ENCODE data around the gene LRP4.
A peak's percentile ranks its signal among the peaks of the same experiment; 100 is the strongest.

Gene LRP4

DNA sequence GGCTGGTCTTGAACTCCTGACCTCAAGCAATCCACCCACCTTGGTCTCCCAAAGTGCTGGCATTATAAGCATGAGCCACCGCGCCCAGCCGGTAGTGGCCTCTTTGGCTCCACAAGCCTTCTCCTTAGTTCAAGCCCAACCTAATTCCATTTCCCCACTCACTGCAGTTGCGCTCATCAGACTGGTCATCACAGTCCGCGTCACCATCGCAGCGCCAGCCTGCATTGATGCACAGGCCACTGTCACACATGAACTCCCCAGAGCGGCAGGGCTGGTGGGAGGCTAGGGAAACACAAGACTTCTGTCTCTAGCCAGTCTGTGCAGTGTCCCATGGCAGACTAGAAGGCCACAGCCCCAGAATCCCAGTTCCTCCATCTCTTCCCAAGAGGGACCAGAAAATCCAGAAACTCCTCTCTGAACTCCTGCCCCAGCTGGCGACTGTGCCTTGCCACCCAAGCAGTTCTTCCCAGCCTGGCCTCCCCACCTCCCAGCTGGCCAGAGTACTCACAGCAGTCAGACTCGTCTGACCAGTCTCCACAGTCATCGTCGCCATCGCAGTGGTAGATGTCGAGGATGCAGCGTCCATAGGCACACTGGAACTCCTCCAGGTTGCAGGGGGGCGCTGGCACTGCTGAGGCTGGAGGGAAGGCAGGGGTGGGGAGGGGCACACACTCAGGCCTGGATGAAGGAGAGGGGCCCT, 19.8 kb downstream of the LRP4 start:
- DNase-seq (ENCODE audit: insufficient read length, low spot score) (no peak), FAIRE-seq (no peak)
- TF ChIP-seq POU2F2 (IDR thresholded peaks at IDR 0.05; ENCODE audit: low read depth, low read length): no peak
- no peak for TF ChIP-seq POLR2AphosphoS5 (IDR thresholded peaks at IDR 0.05; ENCODE audit: low read depth, low read length)
- TF ChIP-seq POLR2A (IDR thresholded peaks at IDR 0.05; ENCODE audit: low read depth, low read length): no peak
- no peak for TF ChIP-seq TAF1 (IDR thresholded peaks at IDR 0.05; ENCODE audit: low read depth, low read length)
- TF ChIP-seq PAX5 (IDR thresholded peaks at IDR 0.05; ENCODE audit: insufficient read depth, low read length, severe bottlenecking): no peak
- no peak for TF ChIP-seq SPI1 (IDR thresholded peaks at IDR 0.05; ENCODE audit: low read depth, low read length)

DNA sequence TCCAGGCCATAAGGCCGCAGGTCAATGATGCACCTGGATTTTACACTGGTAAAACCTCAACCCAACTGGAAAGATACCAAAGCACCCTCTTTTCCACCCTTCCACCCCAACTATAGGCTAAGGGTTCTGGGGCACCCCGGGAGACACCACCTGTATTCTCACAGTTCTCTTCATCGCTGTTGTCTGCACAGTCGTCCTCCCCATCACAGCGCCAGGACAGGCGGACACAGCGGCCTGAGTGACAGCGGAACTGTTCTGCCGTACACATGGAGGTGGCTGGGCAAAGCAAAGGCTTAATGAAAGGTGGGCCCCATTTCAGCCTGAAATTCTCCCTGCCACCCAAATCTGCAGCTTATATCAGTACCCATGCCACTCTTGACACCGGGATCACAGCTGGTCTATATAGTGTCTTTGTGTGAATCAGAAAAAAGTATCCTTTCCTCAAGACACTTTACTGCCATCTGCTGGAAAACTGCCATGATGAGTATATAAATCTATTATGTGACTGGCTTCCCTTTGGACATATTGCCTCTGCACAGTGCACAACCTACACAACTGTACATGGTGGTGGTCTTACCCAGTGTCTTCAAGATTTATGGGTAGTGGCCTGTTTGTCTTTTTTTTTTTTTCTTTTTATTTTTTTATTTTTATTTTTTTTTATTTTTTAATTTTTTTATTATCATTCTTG, 21.5 kb downstream of the LRP4 start:
- TF ChIP-seq SPI1 (IDR thresholded peaks at IDR 0.05; ENCODE audit: low read depth, low read length): no peak
- DNase-seq (ENCODE audit: insufficient read length, low spot score) (peak; percentile 55), FAIRE-seq (peak; percentile 84)

DNA sequence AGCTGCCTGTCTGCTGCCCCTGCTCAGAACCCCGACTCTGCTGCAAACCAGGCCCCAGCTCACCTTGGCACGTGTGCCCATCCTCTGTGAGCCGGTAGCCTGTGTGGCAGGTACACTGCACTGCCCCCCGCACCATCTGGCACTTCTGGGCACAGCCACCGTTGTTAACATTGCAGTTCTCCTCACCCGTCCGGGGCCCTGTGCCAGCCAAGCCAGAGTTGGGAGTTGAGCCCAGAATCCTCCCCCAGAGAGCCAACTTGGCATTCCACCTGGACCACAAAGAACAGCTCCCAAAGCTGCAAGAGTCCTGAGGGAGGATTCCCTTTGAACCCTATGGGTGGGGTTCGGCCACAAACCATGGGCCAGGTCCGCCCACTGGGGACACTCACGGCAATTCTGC, 22.5 kb downstream of the LRP4 start:
- no peak for FAIRE-seq
- no peak for DNase-seq (ENCODE audit: insufficient read length, low spot score)
- TF ChIP-seq POU2F2 (IDR thresholded peaks at IDR 0.05; ENCODE audit: low read depth, low read length): no peak
- TF ChIP-seq TAF1 (IDR thresholded peaks at IDR 0.05; ENCODE audit: low read depth, low read length): no peak
- no peak for TF ChIP-seq SPI1 (IDR thresholded peaks at IDR 0.05; ENCODE audit: low read depth, low read length)
- no peak for TF ChIP-seq POLR2A (IDR thresholded peaks at IDR 0.05; ENCODE audit: low read depth, low read length)
- TF ChIP-seq POLR2AphosphoS5 (IDR thresholded peaks at IDR 0.05; ENCODE audit: low read depth, low read length): no peak
- TF ChIP-seq PAX5 (IDR thresholded peaks at IDR 0.05; ENCODE audit: insufficient read depth, low read length, severe bottlenecking): no peak

DNA sequence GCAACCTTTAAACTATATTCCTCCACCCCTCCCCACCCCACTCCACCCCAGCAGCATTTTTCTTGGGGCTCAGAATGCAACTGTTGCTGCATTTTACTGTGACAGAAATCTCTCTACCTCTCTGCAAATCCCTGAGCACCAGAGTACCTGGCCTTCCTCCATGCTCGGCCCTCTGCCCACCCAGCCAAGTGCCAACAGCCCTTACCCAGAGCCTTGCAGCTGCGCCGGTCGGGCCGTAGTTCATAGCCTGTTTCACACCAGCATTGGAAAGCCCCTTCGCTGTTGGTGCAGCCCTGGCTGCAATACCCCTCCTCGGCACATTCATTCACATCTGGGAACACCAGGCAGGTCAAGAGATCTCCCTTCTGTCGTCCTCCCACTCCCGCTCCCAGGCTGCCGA, 23.4 kb downstream of the LRP4 start:
- TF ChIP-seq TAF1 (IDR thresholded peaks at IDR 0.05; ENCODE audit: low read depth, low read length) (no peak), PAX5 (IDR thresholded peaks at IDR 0.05; ENCODE audit: insufficient read depth, low read length, severe bottlenecking) (no peak), POLR2A (IDR thresholded peaks at IDR 0.05; ENCODE audit: low read depth, low read length) (no peak), POU2F2 (IDR thresholded peaks at IDR 0.05; ENCODE audit: low read depth, low read length) (no peak), SPI1 (IDR thresholded peaks at IDR 0.05; ENCODE audit: low read depth, low read length) (no peak)
- FAIRE-seq: no peak

GRCh38 chr11:46894506-46894905, 23.8 kb downstream of the LRP4 start:
- DNase-seq (ENCODE audit: insufficient read length, low spot score) (no peak), FAIRE-seq (no peak)
- TF ChIP-seq TAF1 (IDR thresholded peaks at IDR 0.05; ENCODE audit: low read depth, low read length) (no peak), PAX5 (IDR thresholded peaks at IDR 0.05; ENCODE audit: insufficient read depth, low read length, severe bottlenecking) (no peak), POLR2A (IDR thresholded peaks at IDR 0.05; ENCODE audit: low read depth, low read length) (no peak), POU2F2 (IDR thresholded peaks at IDR 0.05; ENCODE audit: low read depth, low read length) (no peak), SPI1 (IDR thresholded peaks at IDR 0.05; ENCODE audit: low read depth, low read length) (no peak), POLR2AphosphoS5 (IDR thresholded peaks at IDR 0.05; ENCODE audit: low read depth, low read length) (no peak)

More for the DNA sequence above, 23.4 kb downstream of the LRP4 start:
- no peak for DNase-seq (ENCODE audit: insufficient read length, low spot score)

- TF ChIP-seq SPI1 (IDR thresholded peaks at IDR 0.05; ENCODE audit: low read depth, low read length) (no peak), PAX5 (IDR thresholded peaks at IDR 0.05; ENCODE audit: insufficient read depth, low read length, severe bottlenecking) (no peak), POU2F2 (IDR thresholded peaks at IDR 0.05; ENCODE audit: low read depth, low read length) (no peak), TAF1 (IDR thresholded peaks at IDR 0.05; ENCODE audit: low read depth, low read length) (no peak)
- no peak for DNase-seq (ENCODE audit: insufficient read length, low spot score)
- FAIRE-seq: no peak
Observed at GRCh38 chr11:46892838-46893237, 25.5 kb downstream of the LRP4 start.

GRCh38 chr11:46892109-46892508, 26.2 kb downstream of the LRP4 start:
- TF ChIP-seq TAF1 (IDR thresholded peaks at IDR 0.05; ENCODE audit: low read depth, low read length) (no peak), POU2F2 (IDR thresholded peaks at IDR 0.05; ENCODE audit: low read depth, low read length) (no peak), SPI1 (IDR thresholded peaks at IDR 0.05; ENCODE audit: low read depth, low read length) (no peak), POLR2AphosphoS5 (IDR thresholded peaks at IDR 0.05; ENCODE audit: low read depth, low read length) (no peak), PAX5 (IDR thresholded peaks at IDR 0.05; ENCODE audit: insufficient read depth, low read length, severe bottlenecking) (no peak), POLR2A (IDR thresholded peaks at IDR 0.05; ENCODE audit: low read depth, low read length) (no peak)
- FAIRE-seq (no peak), DNase-seq (ENCODE audit: insufficient read length, low spot score) (no peak)

- DNase-seq (ENCODE audit: insufficient read length, low spot score) (no peak), FAIRE-seq (no peak)
- TF ChIP-seq TAF1 (IDR thresholded peaks at IDR 0.05; ENCODE audit: low read depth, low read length) (no peak), SPI1 (IDR thresholded peaks at IDR 0.05; ENCODE audit: low read depth, low read length) (no peak)
Observed at GRCh38 chr11:46890665-46891064, 27.7 kb downstream of the LRP4 start.

DNA sequence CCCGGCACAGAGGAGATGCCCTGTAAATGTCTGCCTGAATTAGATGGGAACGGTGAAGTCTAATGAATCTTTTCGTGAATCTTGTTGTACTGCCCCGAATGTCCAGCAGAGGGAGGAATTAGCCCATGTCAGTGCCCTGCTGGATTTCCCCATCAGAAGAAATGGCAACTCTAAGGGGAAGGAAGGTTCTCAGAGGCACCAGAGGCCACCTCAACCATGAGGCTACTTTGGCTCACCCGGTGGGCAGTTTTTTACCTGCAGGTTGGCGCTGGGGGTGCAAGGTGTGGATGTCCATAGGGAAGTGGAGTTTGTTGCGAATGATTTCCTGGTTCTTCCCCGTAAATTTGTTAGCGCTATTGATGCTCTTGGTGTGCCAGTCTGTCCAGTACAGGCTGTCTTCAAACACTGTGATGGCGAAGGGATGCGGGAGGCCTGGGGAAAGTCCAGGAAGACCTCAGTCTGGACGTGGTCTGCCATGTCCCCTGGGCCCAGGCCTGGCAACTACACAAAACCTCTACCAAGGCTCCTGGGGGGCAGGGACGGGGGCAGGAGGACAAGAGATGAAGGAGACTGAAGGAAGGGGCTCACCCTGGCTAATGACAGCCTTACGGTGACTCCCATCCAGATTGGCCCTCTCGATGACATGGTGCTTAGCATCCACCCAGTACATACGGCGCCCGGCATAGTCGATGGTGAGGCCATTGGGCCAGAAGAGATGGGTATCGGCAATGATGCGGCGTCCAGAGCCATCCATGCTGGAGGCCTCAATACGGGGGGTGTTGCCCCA, 28.5 kb downstream of the LRP4 start:
- no peak for TF ChIP-seq POLR2A (IDR thresholded peaks at IDR 0.05; ENCODE audit: low read depth, low read length)
- TF ChIP-seq SPI1 (IDR thresholded peaks at IDR 0.05; ENCODE audit: low read depth, low read length): no peak
- TF ChIP-seq POU2F2 (IDR thresholded peaks at IDR 0.05; ENCODE audit: low read depth, low read length): no peak
- TF ChIP-seq PAX5 (IDR thresholded peaks at IDR 0.05; ENCODE audit: insufficient read depth, low read length, severe bottlenecking): no peak
- TF ChIP-seq TAF1 (IDR thresholded peaks at IDR 0.05; ENCODE audit: low read depth, low read length): no peak
- TF ChIP-seq POLR2AphosphoS5 (IDR thresholded peaks at IDR 0.05; ENCODE audit: low read depth, low read length): no peak
- DNase-seq (ENCODE audit: insufficient read length, low spot score) (peak; percentile 61), FAIRE-seq (peak; percentile 92)
